Measurements from ENCODE around the gene PLEKHA6.
A peak's percentile ranks its signal among the peaks of the same experiment; 100 is the strongest.

PLEKHA6 gene

GRCh38 chr1:204222006-204222763 is 137.5 kb downstream of the PLEKHA6 start:
- no peak overlapping the region for H3K27ac ChIP-seq (replicated peaks)
- DNase-seq (ENCODE audit: low read depth in 1 of 2, low spot score in 1 of 2), result no peak
- no peak overlapping the region for H3K4me3 ChIP-seq (replicated peaks; ENCODE audit: insufficient read depth, low read length)
- H3K27me3 ChIP-seq (ENCODE audit: insufficient read depth, poor library complexity, severe bottlenecking), result no peaks in the 10 kb centered on the region
- no peak for TF ChIP-seq REST (IDR thresholded peaks at IDR 0.05; ENCODE audit: insufficient replicate concordance, low read depth)
- no peak for TF ChIP-seq CTCF (IDR thresholded peaks at IDR 0.05; ENCODE audit: insufficient read depth, low read length)
- TF ChIP-seq GABPA (IDR thresholded peaks at IDR 0.05; ENCODE audit: low read depth), result no peak

- no peak for TF ChIP-seq GABPA (IDR thresholded peaks at IDR 0.05; ENCODE audit: low read depth)
- no peak for TF ChIP-seq SPI1 (IDR thresholded peaks at IDR 0.05; ENCODE audit: borderline replicate concordance, low read depth)
- no peak for TF ChIP-seq REST (IDR thresholded peaks at IDR 0.05; ENCODE audit: insufficient replicate concordance, low read depth)
- no peak for TF ChIP-seq POLR2AphosphoS5 (IDR thresholded peaks at IDR 0.05; ENCODE audit: low read depth)
- TF ChIP-seq CTCF (IDR thresholded peaks at IDR 0.05; ENCODE audit: insufficient read depth, low read length), result no peak
- no peak overlapping the region for H3K27ac ChIP-seq (replicated peaks)
Observed at GRCh38 chr1:204221271-204221670, 138.5 kb downstream of the PLEKHA6 start.

GRCh38 chr1:204219971-204220616 is 139.6 kb downstream of the PLEKHA6 start:
- Histone ChIP-seq H3K4me3 (replicated peaks; ENCODE audit: insufficient read depth, low read length) (no peak overlapping the region), H3K27me3 (ENCODE audit: insufficient read depth, poor library complexity, severe bottlenecking) (no peaks in the 10 kb centered on the region), H3K27ac (replicated peaks) (no peak overlapping the region)
- DNase-seq (ENCODE audit: low read depth in 1 of 2, low spot score in 1 of 2), result peak in 1 of 2 experiments; percentile 33
- no peak for TF ChIP-seq REST (IDR thresholded peaks at IDR 0.05; ENCODE audit: insufficient replicate concordance, low read depth)
- TF ChIP-seq GABPA (IDR thresholded peaks at IDR 0.05; ENCODE audit: low read depth), result no peak
- no peak for TF ChIP-seq CTCF (IDR thresholded peaks at IDR 0.05; ENCODE audit: insufficient read depth, low read length)
- no peak for TF ChIP-seq POLR2AphosphoS5 (IDR thresholded peaks at IDR 0.05; ENCODE audit: low read depth)
- no peak for TF ChIP-seq SPI1 (IDR thresholded peaks at IDR 0.05; ENCODE audit: borderline replicate concordance, low read depth)

More at GRCh38 chr1:204221271-204221670, 138.5 kb downstream of the PLEKHA6 start:
- DNase-seq (ENCODE audit: low read depth in 1 of 2, low spot score in 1 of 2), result no peak
- Histone ChIP-seq H3K27me3 (ENCODE audit: insufficient read depth, poor library complexity, severe bottlenecking) (no peaks in the 10 kb centered on the region), H3K4me3 (replicated peaks; ENCODE audit: insufficient read depth, low read length) (no peak overlapping the region)
